ENCODE data around the gene DNAJC16. TPM values are rescaled to one million over a fixed set of nuclear protein-coding genes. Genes with fewer than 3 reads are reported as not detected.

DNAJC16 gene
- total and polyA plus RNA-seq, 9 of the 15 experiments (the other 6 are each of a cell fraction or from before 2014, with no cell fraction given): 6.9 to 16.8 (median 12.8) TPM

- TF ChIP-seq E2F4 (CRISPR knock-in tag; IDR thresholded peaks at IDR 0.05; ENCODE audit: low read depth): no peak
- no peak for TF ChIP-seq SRF (CRISPR knock-in tag; IDR thresholded peaks at IDR 0.05)
- TF ChIP-seq E2F6 (IDR thresholded peaks at IDR 0.05; ENCODE audit: borderline replicate concordance in 1 of 2, extremely low read depth in 1 of 2, insufficient read depth in 1 of 2, insufficient read length in 1 of 2, low read depth in 1 of 2, low read length in 1 of 2, poor library complexity in 1 of 2, severe bottlenecking in 1 of 2): no peak
- TF ChIP-seq ZNF57 (CRISPR knock-in tag; IDR thresholded peaks at IDR 0.05): no peak
- TF ChIP-seq TFE3 (CRISPR knock-in tag; IDR thresholded peaks at IDR 0.05): no peak
- no peak for TF ChIP-seq ZNF518B (CRISPR knock-in tag; IDR thresholded peaks at IDR 0.05)
- no peak for TF ChIP-seq ZNF12 (CRISPR knock-in tag; IDR thresholded peaks at IDR 0.05)
- no peak for TF ChIP-seq ZNF699 (CRISPR knock-in tag; IDR thresholded peaks at IDR 0.05; ENCODE audit: insufficient replicate concordance)
- no peak for TF ChIP-seq SMAD1 (IDR thresholded peaks at IDR 0.05; ENCODE audit: low read depth, low read length, partially characterized antibody)
- TF ChIP-seq WHSC1 (IDR thresholded peaks at IDR 0.05; ENCODE audit: low read length): no peak
- no peak for TF ChIP-seq ATF6 (CRISPR knock-in tag; IDR thresholded peaks at IDR 0.05)
- no peak for TF ChIP-seq HCFC1 (IDR thresholded peaks at IDR 0.05; ENCODE audit: low read depth, low read length)
- TF ChIP-seq MAFF (IDR thresholded peaks at IDR 0.05; ENCODE audit: low read length): no peak
- no peak for TF ChIP-seq EZH2 (IDR thresholded peaks at IDR 0.05; ENCODE audit: borderline replicate concordance, low read depth, low read length)
- 0 out of 3 replicates have a peak, but pooled peaks of 1 of the 2 experiments have one; percentile 18 for TF ChIP-seq CBX3 (IDR thresholded peaks at IDR 0.05; ENCODE audit: borderline replicate concordance in 1 of 2, low read length in 2 of 2)
- no peak for TF ChIP-seq CBX8 (IDR thresholded peaks at IDR 0.05; ENCODE audit: borderline replicate concordance, extremely low read depth, low read depth, low read length, poor library complexity, severe bottlenecking)
Observed at GRCh38 chr1:15501208-15502032, 25.2 kb upstream of the DNAJC16 start (continued).

All from K562 (cell line).